ENCODE results near the gene MUC4.

The MUC4 gene

DNA sequence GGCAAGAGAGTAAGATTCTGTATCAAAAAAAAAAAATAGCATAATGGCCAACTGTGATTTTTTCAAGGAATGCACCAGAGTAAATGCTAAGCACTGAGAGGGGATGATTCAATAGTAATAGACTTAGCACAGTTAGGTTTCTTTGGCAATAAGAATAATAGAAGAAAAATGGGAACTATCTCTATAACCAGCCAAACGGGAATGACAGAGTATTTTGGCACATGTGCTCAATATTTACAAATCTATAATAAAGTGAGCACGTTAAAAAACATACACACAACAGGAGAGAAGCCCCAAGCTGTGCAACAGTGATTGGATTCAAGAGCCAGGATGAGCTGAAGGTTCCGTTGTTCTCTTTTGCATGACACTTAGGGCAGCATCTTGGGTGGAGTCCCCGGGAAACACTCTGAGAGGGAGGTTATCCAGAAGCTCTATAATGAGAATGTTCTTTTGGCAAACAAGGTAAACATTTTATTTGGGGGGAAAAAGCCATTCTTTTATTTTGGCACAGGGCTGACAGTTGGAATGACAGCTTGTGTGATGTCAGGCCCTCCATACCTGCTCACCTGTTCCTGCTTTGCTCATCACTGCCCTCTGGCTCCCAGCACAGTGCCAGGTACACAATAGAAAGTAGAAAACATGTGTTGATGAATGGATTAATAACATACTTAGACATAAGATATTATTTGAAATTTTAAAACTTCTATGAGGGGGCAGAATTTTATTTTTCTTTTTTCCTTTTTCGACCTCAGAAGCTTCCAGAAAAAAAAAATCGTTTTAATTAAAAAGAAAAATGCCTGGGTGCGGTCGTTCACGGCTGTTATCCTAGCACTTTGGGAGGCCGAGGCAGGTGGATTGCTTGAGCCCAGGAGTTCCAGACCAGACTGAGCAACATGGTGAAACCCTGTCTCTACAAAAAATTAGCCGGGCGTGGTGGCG lies 44.0 kb upstream of the MUC4 start:
- Histone ChIP-seq H3K4me1 (ENCODE audit: control insufficient read depth in 1 of 2, insufficient read depth in 1 of 2, low read depth in 1 of 2, low read length in 1 of 2) (peaks cover 4 to 13% of the 10 kb centered on the region in 2 experiments), H3K27ac (no peak overlapping the region)
- TF ChIP-seq, protein P1, sequence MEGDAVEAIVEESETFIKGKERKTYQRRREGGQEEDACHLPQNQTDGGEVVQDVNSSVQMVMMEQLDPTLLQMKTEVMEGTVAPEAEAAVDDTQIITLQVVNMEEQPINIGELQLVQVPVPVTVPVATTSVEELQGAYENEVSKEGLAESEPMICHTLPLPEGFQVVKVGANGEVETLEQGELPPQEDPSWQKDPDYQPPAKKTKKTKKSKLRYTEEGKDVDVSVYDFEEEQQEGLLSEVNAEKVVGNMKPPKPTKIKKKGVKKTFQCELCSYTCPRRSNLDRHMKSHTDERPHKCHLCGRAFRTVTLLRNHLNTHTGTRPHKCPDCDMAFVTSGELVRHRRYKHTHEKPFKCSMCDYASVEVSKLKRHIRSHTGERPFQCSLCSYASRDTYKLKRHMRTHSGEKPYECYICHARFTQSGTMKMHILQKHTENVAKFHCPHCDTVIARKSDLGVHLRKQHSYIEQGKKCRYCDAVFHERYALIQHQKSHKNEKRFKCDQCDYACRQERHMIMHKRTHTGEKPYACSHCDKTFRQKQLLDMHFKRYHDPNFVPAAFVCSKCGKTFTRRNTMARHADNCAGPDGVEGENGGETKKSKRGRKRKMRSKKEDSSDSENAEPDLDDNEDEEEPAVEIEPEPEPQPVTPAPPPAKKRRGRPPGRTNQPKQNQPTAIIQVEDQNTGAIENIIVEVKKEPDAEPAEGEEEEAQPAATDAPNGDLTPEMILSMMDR (IDR thresholded peaks at IDR 0.05), result no peak

DNA sequence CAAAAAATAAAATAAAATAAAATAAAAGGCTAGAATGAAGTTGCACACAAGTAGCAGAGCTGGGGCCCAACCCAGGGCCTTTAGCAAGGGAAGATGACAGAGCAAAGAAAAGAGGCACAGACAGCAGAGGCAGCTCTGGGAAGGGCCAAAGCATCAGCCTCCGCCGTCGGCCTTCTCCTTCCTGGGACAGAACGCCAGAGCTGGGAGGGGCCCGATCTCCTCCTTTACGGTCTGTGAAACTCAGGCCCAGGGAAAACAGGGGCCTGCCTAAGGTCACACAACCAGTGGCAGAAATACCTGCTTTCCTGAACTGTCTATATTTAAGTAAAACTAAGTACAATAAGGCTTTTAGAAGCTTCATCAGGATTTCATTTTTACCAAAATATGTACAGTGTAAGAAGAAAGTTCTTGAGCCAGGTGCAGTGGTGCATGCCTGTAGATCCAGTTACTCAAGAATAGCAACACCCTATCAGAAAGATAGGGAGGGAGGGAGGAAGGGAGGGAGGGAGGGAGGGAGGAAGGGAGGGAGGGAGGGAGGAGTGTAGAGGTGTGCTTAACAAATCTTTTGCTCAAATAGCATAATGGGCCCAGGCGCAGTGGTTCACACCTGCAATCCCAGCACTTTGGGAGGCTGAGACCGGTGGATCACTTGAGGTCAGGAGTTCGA lies 43.0 kb upstream of the MUC4 start:
- H3K27ac ChIP-seq, result no peak overlapping the region
- H3K27me3 ChIP-seq, result peaks cover 67% of the 10 kb centered on the region
- H3K4me1 ChIP-seq (ENCODE audit: control insufficient read depth in 1 of 2, insufficient read depth in 1 of 2, low read depth in 1 of 2, low read length in 1 of 2), result peaks cover 4 to 13% of the 10 kb centered on the region in 2 experiments
- no peaks in the 10 kb centered on the region for H3K36me3 ChIP-seq
- H3K9me3 ChIP-seq, result no peaks in the 10 kb centered on the region
- TF ChIP-seq, protein P1 (IDR thresholded peaks at IDR 0.05), result no peak
- no peak overlapping the region for H3K4me3 ChIP-seq (ENCODE audit: low read depth in 1 of 2, low read length in 1 of 2)

More for the DNA sequence above, 44.0 kb upstream of the MUC4 start:
- no peak overlapping the region for H3K4me3 ChIP-seq (ENCODE audit: low read depth in 1 of 2, low read length in 1 of 2)
- no peaks in the 10 kb centered on the region for H3K9me3 ChIP-seq
- H3K27me3 ChIP-seq, result peaks cover 75% of the 10 kb centered on the region
- H3K36me3 ChIP-seq, result no peaks in the 10 kb centered on the region

DNA sequence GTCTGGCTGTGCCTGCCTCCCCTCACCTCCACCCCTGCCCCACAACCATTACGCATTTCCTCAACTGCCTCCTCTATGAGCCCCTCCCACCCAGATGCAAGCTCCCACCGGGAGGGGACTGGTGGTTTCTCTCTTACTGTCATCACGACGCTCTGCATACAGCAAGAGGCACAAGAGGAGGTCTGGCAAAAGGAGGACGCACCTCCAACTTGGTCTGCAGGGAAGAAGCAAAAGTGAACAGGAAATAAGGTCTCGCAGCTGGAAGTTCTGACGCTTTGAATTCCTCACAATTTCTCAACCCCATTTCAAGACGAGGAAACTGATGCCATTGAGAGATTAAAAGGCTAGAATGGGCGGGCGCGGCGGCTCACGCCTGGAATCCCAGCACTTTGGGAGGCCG lies 42.3 kb upstream of the MUC4 start:
- H3K36me3 ChIP-seq, result no peaks in the 10 kb centered on the region
- no peak overlapping the region for H3K27ac ChIP-seq
- peaks cover 0 to 7% of the 10 kb centered on the region in 2 experiments for H3K4me1 ChIP-seq (ENCODE audit: control insufficient read depth in 1 of 2, insufficient read depth in 1 of 2, low read depth in 1 of 2, low read length in 1 of 2)
- no peak overlapping the region for H3K4me3 ChIP-seq (ENCODE audit: low read depth in 1 of 2, low read length in 1 of 2)
- peaks cover 64% of the 10 kb centered on the region for H3K27me3 ChIP-seq
- H3K9me3 ChIP-seq, result no peaks in the 10 kb centered on the region
- TF ChIP-seq, protein P1 (IDR thresholded peaks at IDR 0.05), result no peak

DNA sequence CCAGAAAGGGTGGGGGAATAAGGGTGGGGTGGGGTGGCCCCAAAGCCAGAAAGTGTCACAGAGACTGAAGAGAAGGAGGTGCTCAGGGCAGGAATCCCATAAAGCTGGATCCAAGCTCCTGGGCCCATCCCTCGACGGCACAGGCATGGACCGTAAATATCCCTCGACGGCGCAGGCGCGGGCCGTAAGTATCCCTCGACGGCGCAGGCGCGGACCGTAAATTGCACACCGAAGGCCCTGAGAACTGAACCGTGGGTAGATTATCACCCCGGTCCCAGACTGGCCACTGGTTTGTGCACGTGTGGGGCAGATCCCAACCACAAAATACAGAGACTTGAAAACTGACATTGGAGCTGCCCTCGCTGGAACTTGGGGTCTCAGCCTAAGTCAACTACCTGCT lies 41.3 kb upstream of the MUC4 start:
- Histone ChIP-seq H3K9me3 (no peaks in the 10 kb centered on the region), H3K36me3 (no peaks in the 10 kb centered on the region), H3K4me1 (ENCODE audit: control insufficient read depth in 1 of 2, insufficient read depth in 1 of 2, low read depth in 1 of 2, low read length in 1 of 2) (peaks cover 0 to 7% of the 10 kb centered on the region in 2 experiments), H3K4me3 (ENCODE audit: low read depth in 1 of 2, low read length in 1 of 2) (no peak overlapping the region), H3K27ac (no peak overlapping the region), H3K27me3 (peaks cover 64% of the 10 kb centered on the region)
- TF ChIP-seq, protein P1 (IDR thresholded peaks at IDR 0.05), result no peak

DNA sequence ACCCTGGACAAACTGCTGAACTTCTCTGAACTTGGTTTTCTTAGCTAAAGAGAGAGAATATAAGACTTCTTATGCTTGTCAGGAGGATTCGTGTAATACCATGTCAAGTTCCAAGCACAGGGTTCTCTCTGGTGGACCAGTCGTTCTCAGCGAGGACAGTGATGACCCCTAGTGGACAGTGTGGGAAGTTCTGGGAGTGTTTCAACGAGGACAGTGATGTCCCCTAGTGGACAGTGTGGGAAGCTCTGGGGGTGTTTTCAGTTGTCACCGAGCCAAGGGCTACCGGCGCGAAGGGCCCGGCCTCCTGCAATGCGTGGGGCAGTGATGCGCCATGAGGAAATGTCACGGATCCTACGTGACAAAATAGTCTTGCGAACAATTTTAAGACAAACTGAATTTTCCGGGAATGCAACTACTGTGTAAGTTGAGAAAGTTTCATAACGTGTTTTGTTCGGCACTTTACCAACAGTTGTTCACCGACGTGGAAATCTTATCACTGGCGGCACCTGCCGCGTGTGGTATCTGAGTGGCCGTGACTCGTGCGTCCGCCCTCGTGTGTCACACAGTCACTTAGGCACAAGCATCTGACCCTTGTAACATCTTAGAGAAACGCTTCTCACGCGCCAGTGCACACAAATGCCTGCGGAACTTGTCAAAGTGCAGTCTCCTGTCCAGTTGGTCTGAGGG lies 39.3 kb upstream of the MUC4 start:
- Histone ChIP-seq H3K4me3 (ENCODE audit: low read depth in 1 of 2, low read length in 1 of 2) (peak overlapping the region in 1 of 2 experiments; percentile 35), H3K27me3 (peaks cover 51% of the 10 kb centered on the region), H3K9me3 (no peaks in the 10 kb centered on the region), H3K27ac (no peak overlapping the region), H3K4me1 (ENCODE audit: control insufficient read depth in 1 of 2, insufficient read depth in 1 of 2, low read depth in 1 of 2, low read length in 1 of 2) (peaks cover 0 to 7% of the 10 kb centered on the region in 2 experiments), H3K36me3 (no peaks in the 10 kb centered on the region)
- TF ChIP-seq, protein P1 (IDR thresholded peaks at IDR 0.05), result peak; percentile 100
